Measurements from ENCODE around the gene COPS6.
A peak's percentile ranks its signal among the peaks of the same experiment; 100 is the strongest.

The COPS6 gene

DNA sequence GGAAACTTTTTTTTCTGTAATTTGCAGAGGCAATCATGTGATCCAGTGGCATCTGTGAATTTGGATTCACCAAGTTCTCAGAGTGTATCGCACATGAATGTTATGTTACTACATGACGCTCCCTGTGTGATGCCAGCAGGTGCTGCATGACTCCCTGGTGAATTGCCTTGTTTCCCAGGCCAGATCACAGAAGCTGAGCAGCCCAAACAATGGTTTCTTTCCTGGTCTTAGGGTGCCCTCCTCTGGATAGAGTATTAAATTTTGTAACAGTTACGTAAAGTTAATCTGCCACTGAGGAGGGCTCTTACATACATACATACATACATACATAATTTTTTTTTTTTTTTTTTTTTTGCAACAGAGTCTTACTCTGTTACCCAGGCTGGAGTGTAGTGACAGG, 35.6 kb upstream of the COPS6 start:
- peak; percentile 30 for DNase-seq (ENCODE audit: extremely low read depth, low read depth)
- peak; percentile 7; the same call in 1 of the 2 replicates for TF ChIP-seq CTCF (IDR thresholded peaks at IDR 0.05; ENCODE audit: low read depth, low read length)

- DNase-seq (ENCODE audit: extremely low read depth, low read depth): no peak
- TF ChIP-seq CTCF (IDR thresholded peaks at IDR 0.05; ENCODE audit: low read depth, low read length): no peak
Measured at GRCh38 chr7:100057006-100057405, 31.8 kb upstream of the COPS6 start.

- no peak for TF ChIP-seq CTCF (IDR thresholded peaks at IDR 0.05; ENCODE audit: low read depth, low read length)
- DNase-seq (ENCODE audit: extremely low read depth, low read depth): no peak
Measured at GRCh38 chr7:100059251-100059739, 29.5 kb upstream of the COPS6 start.

DNA sequence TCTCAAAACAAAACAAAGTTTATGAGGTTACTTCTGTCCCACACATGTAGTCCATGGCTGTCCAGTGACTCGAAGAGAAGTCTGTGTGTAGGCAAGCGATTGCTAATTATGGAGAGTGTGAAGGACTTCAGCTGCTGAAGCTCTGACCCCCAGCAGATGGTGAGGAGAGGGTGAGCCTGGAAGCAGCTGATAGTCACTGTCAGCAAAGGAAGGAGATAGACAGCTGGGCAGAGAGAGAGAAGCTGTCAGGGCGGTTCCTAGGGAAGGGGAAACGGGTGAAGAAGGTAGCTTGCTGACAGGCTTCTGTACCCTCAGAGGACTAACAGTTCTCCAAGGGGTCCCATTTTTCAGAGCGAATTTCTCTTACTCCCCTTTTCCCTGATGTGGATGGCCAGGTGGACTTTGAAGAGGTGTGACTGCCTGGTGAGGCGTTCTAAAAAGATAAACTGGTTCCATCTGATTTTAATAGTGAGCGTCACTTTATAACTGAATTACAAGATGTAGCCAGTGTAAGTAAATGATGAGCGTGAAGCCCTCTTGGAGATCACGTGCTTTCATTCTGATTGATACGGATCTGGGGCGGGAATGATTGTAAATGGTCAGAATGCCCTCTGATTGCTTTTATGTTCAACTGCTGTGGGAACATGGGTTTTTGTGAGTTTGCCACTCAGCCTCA, 27.1 kb upstream of the COPS6 start:
- no peak for TF ChIP-seq CTCF (IDR thresholded peaks at IDR 0.05; ENCODE audit: low read depth, low read length)
- no peak for DNase-seq (ENCODE audit: extremely low read depth, low read depth)

DNA sequence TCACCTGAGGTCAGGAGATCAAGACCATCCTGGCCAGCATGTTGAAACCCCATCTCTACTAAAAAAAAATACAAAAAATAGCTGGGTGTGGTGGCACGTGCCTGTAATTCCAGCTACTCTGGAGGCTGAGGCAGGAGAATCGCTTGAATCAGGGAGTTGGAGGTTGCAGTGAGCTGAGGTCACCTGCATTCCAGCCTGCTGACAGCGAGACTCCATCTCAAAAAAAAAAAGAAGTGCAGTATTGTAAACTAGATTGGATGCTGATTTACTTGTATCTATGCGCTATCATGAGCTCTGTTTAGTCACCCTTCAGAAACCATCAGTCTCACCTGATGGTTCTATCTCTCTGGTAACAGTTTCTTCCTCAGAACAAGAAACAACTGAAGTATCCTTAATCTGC, 25.4 kb upstream of the COPS6 start:
- no peak for DNase-seq (ENCODE audit: extremely low read depth, low read depth)
- no peak for TF ChIP-seq CTCF (IDR thresholded peaks at IDR 0.05; ENCODE audit: low read depth, low read length)

GRCh38 chr7:100064162-100064561, 24.6 kb upstream of the COPS6 start:
- no peak for DNase-seq (ENCODE audit: extremely low read depth, low read depth)
- TF ChIP-seq CTCF (IDR thresholded peaks at IDR 0.05; ENCODE audit: low read depth, low read length): no peak

DNA sequence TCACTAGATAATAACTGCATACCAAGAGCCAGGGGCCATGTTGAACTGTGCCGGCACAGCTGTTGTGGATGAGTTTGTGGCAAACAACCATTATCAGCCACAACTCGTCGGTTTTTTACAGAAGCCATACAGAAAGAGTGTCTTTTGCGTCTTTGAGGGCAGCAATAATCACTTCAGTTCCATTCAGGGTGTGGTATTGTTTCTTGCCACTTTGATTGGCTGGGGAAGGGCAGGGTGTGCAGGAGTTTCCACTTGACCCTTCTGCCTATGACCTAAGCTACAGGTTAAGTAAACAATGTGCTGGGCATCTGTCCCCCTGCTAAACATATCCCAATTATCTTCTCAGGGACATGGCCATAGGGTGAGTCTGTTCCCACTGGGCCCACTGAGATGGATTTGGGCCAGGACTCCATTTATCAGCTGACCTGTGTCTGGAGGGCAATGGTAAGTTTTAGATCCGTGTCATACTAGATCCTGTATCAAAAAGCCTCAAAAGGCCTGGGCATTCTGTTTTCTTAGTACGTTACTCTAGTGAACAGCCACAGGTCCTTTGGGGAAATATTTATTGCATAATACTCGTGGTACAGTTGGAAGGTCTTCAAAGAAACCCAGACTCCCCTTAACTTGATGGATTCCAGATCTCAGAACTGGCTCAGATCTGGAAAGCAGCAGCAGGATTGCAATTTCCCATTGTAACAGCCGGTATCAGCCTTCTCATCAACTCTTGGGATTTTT, 23.1 kb upstream of the COPS6 start:
- DNase-seq (ENCODE audit: extremely low read depth, low read depth): peak; percentile 87
- TF ChIP-seq CTCF (IDR thresholded peaks at IDR 0.05; ENCODE audit: low read depth, low read length): no peak
